ENCODE results near the gene SRSF2. TPM values are rescaled to one million over a fixed set of nuclear protein-coding genes. Genes with fewer than 3 reads are reported as not detected.
"Not testable (repeated sequence)": the region's sequence is repeated elsewhere in the genome, so short reads cannot be mapped to it uniquely, and the experiment has no call there.

The SRSF2 gene
- total RNA-seq, 2 donors from 2014 or later = 254 to 438 TPM

DNA sequence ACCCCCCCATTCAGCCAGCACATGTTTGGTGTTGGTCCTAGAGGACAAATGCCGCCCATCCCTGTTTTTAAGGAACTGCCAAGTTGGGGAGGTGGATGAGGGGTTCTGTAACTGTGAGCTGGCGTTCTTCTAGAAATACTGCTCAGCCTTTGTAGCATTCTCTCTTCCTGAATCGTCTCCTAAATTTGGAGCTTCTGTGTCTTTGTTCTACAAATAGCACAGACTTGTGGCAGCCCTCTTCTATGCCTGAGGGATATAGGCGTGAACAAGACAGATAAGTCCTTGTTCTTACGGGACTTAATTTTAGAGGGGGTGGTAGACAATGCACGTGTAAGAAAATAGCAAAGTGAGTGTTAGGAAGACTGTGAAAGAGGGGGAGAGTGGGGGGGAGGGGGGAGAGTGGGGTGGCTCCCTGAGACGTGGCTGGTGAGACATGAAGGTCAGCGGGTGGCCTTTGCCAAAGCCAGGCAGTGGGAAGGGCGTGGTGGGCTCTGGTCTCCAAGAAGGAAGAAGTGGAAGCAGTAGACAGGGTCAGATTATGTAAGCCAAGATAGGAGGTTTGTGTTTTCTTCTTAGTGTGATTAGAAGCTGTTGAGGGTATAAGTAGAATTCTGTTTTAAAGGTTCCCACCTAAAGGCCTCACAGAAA, 10.7 kb upstream of the SRSF2 start:
- Mint-ChIP-seq H3K4me1 (peaks cover 18% of the 10 kb centered on the region), H3K27me3 (no peaks in the 10 kb centered on the region), H3K4me3 (no peak overlapping the region), H3K9me3 (no peaks in the 10 kb centered on the region), H3K36me3 (ENCODE audit: low read depth) (peaks cover 69% of the 10 kb centered on the region), H3K27ac (no peak overlapping the region)
- ATAC-seq (replicated peaks) = no peak

DNA sequence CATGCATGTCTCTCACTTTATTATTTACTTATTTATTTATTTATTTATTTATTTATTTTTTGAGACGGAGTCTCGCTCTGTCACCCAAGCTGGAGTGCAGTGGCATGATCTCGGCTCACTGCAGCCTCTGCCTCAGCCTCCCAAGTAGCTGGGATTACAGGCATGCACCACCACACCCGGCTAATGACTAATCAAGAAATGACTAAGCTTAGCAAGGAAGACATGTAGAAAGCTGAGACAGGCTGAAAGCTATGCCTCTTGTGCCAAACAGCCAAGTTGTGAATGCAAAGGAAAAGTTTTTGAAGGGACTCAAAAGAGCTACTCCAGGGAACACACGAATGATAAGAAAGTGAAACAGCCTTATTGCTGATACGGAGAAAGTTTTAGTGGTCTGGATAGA, 8.7 kb upstream of the SRSF2 start:
- Mint-ChIP-seq H3K4me1 (peaks cover 11% of the 10 kb centered on the region), H3K27ac (peak overlapping the region; percentile 82), H3K36me3 (ENCODE audit: low read depth) (peaks cover 81% of the 10 kb centered on the region), H3K4me3 (peak overlapping the region; percentile 39)
- H3K9me3 Mint-ChIP-seq, H3K27me3 Mint-ChIP-seq: not testable (repeated sequence)
- ATAC-seq (replicated peaks) = peak; percentile 88

DNA sequence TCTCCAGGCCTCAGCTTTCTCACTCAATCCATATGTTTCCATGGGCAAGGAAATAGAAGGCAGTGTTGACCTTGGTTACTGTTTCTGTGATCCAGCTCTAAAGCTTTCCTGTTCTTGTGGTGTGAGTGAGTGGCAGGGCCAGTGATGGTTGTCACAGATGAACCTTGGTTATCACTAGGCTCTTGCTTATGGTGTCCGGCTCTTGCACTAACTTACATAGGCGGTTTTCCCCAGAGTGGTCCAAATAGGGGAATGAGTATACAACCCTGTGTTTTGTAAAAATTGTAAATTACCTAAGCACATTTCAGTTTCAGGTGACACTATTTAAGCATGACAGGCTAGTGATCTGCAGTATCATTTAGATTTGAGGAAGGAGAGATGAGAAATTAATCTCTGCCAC, 7.6 kb upstream of the SRSF2 start:
- Mint-ChIP-seq H3K27ac (no peak overlapping the region), H3K27me3 (no peaks in the 10 kb centered on the region), H3K9me3 (no peaks in the 10 kb centered on the region), H3K4me3 (no peak overlapping the region), H3K36me3 (ENCODE audit: low read depth) (peaks cover 82% of the 10 kb centered on the region), H3K4me1 (peaks cover 11% of the 10 kb centered on the region)
- peak; percentile 68 for ATAC-seq (replicated peaks)

DNA sequence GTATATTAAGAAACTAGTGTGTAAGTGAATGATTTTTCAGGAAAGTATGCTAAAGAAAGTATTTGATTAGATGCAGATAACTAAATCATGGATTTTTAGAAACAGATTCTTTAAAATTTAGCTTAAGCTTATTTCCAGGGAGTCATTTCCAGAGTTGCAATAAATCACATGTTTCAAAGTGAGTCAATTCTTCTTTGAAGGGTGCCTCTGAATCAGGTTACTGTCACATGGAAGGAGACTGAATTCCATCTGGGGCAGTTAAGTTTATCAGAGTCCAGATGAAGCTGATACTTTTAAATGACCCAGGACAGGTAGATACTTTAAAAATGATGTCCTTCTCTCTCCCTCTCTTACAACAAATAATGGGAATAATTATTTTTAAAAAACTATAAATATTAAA, 5.8 kb upstream of the SRSF2 start:
- no peak overlapping the region for H3K4me3 Mint-ChIP-seq
- H3K36me3 Mint-ChIP-seq (ENCODE audit: low read depth) = peaks cover 76% of the 10 kb centered on the region
- no peaks in the 10 kb centered on the region for H3K9me3 Mint-ChIP-seq
- H3K4me1 Mint-ChIP-seq = peaks cover 21% of the 10 kb centered on the region
- H3K27me3 Mint-ChIP-seq = no peaks in the 10 kb centered on the region
- H3K27ac Mint-ChIP-seq = no peak overlapping the region
- peak; percentile 57 for ATAC-seq (replicated peaks)

DNA sequence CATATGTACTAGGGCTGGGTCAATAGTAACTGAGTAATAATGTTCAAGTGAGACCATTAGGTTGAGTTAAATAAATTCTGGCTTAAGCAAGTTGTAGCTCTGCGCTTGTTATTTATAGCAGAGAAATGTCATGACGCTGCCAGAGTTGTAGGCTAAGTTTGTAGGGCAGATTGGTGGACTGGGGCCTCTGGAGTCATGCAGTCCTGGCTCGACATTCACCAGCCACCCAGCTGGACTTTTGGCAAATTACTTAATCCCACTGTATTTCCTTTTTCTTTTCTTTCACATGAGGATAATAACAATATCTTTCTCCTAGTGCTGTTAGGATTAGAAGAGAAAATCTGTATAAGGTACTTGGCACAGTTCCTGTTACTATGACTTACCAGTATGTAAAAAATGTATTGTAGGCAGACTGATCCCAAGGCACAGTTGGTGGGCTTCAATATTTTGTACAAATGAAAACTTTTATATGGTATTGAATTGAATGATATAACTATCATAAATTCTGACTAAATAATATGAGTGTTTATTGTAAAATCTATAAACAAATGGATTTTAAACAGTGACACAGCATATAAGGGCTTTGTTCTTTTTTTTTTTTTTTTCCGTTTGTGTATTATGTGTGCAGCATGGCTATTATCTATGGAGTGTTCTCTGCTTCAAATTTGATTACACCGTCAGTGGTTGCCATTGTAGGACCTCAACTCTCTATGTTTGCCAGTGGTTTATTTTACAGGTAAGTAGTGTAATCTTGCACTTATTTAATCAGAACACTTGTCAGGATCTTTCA, 3.4 kb upstream of the SRSF2 start:
- H3K27ac Mint-ChIP-seq = no peak overlapping the region
- peaks cover 15% of the 10 kb centered on the region for H3K4me1 Mint-ChIP-seq

DNA sequence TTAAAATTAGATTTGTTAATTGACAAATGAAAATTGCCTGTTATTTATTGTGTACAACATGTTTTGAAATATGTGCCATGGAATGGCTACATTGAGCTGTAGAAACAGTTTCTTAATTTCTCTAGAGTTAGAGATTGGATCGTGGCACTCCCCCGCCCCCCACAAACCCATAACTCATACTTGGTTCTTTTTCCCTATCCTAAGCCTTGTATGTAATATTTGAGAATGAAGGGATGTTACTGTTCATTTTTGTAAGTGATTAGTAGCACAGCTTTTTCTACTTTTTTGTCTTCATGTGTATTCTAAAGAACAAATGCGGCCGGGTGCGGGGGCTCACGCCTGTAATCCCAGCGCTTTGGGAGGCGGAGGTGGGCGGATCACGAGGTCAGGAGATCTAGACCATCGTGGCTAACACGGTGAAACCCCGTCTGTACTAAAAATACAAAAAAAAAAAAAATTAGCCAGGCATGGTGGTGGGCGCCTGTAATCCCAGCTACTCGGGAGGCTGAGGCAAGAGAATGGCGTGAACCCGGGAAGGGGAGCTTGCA, 2.5 kb upstream of the SRSF2 start:
- peak overlapping the region; percentile 98 for H3K4me3 Mint-ChIP-seq
- peaks cover 76% of the 10 kb centered on the region for H3K36me3 Mint-ChIP-seq (ENCODE audit: low read depth)
- not testable (repeated sequence) for H3K9me3 Mint-ChIP-seq; H3K4me1 Mint-ChIP-seq; H3K27ac Mint-ChIP-seq; H3K27me3 Mint-ChIP-seq; ATAC-seq (replicated peaks)

More for the DNA sequence above, 3.4 kb upstream of the SRSF2 start:
- Mint-ChIP-seq H3K27me3 (no peaks in the 10 kb centered on the region), H3K9me3 (no peaks in the 10 kb centered on the region), H3K36me3 (ENCODE audit: low read depth) (peaks cover 76% of the 10 kb centered on the region), H3K4me3 (no peak overlapping the region)
- no peak for ATAC-seq (replicated peaks)

DNA sequence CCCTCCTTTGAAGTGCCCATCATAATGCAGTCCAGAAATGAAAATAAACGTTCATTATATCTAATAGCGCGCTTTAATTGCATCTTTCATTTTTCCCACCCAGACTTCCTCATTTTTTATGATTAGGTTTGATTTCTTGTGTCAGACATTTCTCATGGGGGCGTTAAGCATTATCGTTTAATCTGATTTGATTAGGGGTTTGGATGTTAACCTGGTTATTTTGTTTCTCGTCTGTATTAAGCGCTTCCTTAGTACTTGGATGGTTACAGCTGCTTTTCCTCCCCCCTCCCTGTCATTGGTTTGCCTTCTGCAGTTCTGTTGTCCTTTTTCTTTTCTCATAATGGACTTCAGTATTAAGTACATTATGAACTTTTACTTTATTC, 1.3 kb upstream of the SRSF2 start:
- Mint-ChIP-seq H3K36me3 (ENCODE audit: low read depth) (peaks cover 76% of the 10 kb centered on the region), H3K4me1 (peaks cover 20% of the 10 kb centered on the region), H3K4me3 (peak overlapping the region; percentile 98), H3K27me3 (no peaks in the 10 kb centered on the region), H3K27ac (peak overlapping the region; percentile 95), H3K9me3 (no peaks in the 10 kb centered on the region)
- no peak for ATAC-seq (replicated peaks)

DNA sequence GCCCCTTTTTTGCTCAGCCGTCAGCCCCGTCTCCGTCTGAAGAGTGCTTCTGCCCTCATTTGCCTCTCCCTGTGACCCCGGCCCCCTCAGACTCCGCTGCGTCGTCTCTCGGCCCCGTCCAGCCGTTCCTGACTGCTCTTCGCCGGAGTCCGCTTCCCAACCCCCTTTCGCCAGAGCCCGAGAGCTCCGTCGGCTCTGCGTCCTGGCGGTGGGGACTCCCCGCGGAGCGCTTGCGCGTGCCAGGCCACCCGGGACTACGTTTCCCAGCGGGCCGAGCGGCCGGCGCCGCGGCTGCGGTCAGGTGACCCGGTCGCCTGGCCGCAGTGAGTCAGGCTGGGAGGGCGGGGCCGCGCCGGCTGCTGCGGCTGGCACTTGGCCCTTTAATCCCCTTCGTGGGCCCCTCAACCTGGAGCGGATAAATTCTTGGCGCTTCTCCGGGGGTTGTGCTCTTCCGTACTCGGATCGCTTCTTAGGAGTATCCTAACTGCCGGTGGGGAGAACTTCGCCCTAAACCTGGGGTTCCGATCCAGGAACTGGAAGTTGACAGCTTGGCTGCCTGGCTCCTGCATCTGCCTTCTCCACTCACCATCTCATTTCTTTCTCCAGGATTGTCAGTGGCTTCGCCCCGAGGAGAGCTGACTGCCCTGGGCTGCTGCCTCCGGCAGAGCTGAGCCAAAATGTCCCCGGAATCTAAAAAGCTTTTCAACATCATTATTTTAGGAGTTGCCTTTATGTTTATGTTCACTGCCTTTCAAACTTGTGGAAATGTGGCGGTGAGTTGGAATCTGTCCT, 741 bp upstream of the SRSF2 start, which contains the start of gene MFSD11:
Gene MFSD11, plus strand, starts transcription at position 444 of the 792 bp plus-strand sequence. Its CDS starts 234 bp downstream, at position 678.
- H3K36me3 Mint-ChIP-seq (ENCODE audit: low read depth) = peaks cover 76% of the 10 kb centered on the region
- peak; percentile 79 for ATAC-seq (replicated peaks)
- H3K4me3 Mint-ChIP-seq = peak within 1 kb of the TSS; percentile 98
- peaks cover 26% of the 10 kb centered on the region for H3K4me1 Mint-ChIP-seq
- H3K27me3 Mint-ChIP-seq = no peaks in the 10 kb centered on the region
- H3K27ac Mint-ChIP-seq = peak within 1 kb of the TSS; percentile 95
- H3K9me3 Mint-ChIP-seq = no peaks in the 10 kb centered on the region

DNA sequence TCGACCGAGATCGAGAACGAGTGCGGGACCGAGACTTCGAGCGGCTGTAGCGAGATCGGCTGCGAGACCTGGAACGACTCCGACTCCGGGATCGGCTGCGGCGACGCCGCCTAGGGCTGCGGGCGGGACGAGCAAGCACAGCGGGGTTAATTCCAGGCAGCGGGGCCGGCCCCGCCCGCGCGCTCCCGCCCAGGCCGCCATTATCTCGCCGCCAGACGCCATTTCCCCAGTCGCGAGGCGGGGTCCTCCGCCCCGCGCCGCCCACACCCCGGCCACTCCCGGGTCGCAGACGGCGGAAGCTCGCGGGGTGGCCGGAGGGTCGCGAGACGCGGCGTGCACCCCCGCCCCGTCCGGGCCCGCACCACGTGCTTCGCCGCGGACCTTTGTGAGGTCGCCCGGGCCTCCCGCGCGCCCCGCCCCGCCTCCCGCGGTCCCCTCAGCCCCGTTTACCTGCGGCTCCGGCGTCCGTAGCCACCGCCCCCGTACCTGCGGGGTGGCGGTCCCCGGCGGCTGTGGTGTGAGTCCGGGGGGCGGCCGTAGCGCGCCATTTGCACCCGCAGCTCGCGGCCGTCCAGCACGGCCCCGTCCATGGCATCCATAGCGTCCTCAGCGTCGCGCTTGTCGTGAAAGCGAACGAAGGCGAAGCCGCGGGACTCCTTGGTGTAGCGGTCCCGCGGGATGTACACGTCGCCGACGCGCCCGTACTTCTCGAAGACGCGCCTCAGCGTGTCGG, 616 bp downstream of the SRSF2 start:
- Mint-ChIP-seq H3K4me3 (peak overlapping the region; percentile 98), H3K36me3 (ENCODE audit: low read depth) (peaks cover 76% of the 10 kb centered on the region), H3K27ac (peak overlapping the region; percentile 95), H3K27me3 (no peaks in the 10 kb centered on the region), H3K9me3 (no peaks in the 10 kb centered on the region), H3K4me1 (peaks cover 27% of the 10 kb centered on the region)
- peak; percentile 13 for ATAC-seq (replicated peaks)

DNA sequence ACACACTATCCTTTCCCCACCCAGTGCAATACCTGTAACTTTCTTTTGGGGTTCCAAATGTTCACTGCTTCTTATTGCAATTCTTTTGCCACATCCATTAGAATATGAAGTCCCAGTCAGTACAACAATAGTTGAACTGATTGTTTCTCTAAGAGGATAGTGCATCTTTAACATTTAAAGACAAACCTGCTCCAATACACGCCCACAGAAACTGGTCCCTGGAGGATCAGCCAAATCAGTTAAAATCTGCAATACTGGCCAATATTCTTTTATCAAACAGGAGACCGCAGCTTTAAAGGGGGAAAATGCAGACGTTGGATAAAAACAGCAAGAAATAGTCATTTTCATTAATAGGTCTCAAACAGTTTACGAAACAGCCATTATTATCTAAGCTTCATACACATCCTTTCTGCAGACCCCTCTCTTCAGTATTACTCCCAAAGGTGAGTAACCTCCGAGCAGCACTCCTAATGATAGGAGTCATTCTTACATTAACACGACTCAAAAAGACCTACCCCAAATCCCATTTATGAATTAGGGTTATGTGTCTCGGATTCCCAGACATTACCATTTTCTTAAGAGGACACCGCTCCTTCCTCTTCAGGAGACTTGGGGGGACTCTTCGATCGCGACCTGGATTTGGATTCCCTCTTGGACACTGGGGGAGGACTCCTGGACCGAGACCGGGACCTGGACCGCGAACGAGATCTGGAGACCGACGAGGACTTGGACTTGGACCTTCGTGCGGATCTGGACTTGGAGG, 1.4 kb downstream of the SRSF2 start:
- H3K36me3 Mint-ChIP-seq (ENCODE audit: low read depth) = peaks cover 76% of the 10 kb centered on the region
- H3K4me1 Mint-ChIP-seq = peaks cover 27% of the 10 kb centered on the region

DNA sequence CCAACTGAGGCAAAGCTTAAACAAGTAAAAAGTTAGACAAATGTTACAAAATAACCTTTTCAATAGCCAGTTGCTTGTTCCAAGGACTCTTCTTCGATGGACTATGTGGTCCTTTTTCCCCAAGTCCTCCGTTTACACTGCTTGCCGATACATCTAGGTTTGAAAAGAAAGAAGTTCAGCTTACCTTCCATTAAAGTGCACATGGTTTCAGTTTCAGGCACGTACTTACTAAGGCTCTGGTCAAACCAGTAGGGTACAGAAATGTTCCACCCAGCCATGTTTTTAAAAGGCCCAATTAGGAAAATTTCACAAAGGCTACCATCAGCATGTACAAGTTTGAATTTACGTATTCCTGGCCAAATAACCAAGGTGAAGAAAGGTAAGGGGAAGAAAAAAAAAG, 2.1 kb downstream of the SRSF2 start:
- H3K9me3 Mint-ChIP-seq = no peaks in the 10 kb centered on the region
- H3K4me3 Mint-ChIP-seq = peak overlapping the region; percentile 89
- no peak for ATAC-seq (replicated peaks)
- peak overlapping the region; percentile 83 for H3K27ac Mint-ChIP-seq
- H3K36me3 Mint-ChIP-seq (ENCODE audit: low read depth) = peaks cover 82% of the 10 kb centered on the region
- H3K27me3 Mint-ChIP-seq = no peaks in the 10 kb centered on the region
- peaks cover 27% of the 10 kb centered on the region for H3K4me1 Mint-ChIP-seq

More for the DNA sequence above, 1.4 kb downstream of the SRSF2 start:
- H3K4me3 Mint-ChIP-seq = peak overlapping the region; percentile 89
- no peaks in the 10 kb centered on the region for H3K27me3 Mint-ChIP-seq
- peak overlapping the region; percentile 83 for H3K27ac Mint-ChIP-seq
- no peak for ATAC-seq (replicated peaks)
- H3K9me3 Mint-ChIP-seq = no peaks in the 10 kb centered on the region

DNA sequence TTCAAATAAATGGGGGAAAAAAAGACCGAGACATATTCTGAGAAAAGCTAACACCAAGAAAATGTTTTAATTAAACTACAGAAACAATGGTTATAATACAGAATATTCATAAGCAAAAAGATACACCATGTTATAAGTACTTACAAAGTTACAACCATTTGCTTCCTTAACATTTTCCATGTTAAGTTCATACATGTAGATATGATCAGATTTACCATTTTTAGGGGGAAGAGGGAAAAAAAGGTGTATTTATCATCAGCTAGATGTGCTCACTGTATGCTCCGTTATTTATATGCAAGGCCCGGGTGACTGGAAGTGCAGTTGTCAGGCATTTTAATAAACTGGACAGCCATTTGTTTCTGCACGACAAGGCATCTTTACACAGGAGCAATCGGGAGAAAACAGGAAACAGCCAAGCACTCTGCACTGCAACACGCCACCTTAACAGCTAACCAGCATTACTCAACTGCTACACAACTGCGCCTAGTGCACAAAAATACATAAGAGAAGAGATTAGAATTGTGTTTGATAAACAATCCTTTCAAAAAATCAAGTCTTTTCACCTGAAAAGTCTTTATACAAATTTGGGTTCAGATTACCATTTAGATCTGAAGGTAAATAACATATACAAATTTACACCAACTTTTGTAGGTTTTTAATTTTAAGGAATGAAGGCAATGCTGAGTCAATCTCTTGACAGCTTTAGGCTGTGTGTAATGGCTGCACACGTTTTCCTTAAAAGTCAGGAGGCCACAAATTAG, 2.9 kb downstream of the SRSF2 start:
- H3K4me1 Mint-ChIP-seq = peaks cover 30% of the 10 kb centered on the region
- ATAC-seq (replicated peaks) = no peak
- H3K4me3 Mint-ChIP-seq = peak overlapping the region; percentile 89
- H3K36me3 Mint-ChIP-seq (ENCODE audit: low read depth) = peaks cover 90% of the 10 kb centered on the region
- H3K27me3 Mint-ChIP-seq = no peaks in the 10 kb centered on the region
- no peaks in the 10 kb centered on the region for H3K9me3 Mint-ChIP-seq
- peak overlapping the region; percentile 83 for H3K27ac Mint-ChIP-seq

DNA sequence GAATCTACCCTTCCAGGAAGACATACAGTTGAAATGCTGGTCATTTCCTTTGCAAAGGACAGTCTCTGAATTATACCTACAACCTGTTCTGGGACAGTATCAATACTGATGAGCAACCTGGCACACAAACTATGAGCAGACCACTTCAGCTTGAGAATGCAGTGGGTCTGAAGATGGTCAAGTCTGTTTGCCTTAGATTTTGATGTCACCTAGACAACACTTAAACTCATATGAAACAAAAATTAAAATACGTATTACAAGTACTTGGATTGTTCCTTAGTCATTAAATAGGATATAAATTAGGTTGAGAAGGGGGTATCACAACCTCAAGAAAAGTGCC, 3.5 kb downstream of the SRSF2 start:
- Mint-ChIP-seq H3K4me3 (peak overlapping the region; percentile 89), H3K27me3 (no peaks in the 10 kb centered on the region), H3K4me1 (peaks cover 26% of the 10 kb centered on the region), H3K27ac (peak overlapping the region; percentile 83), H3K9me3 (no peaks in the 10 kb centered on the region), H3K36me3 (ENCODE audit: low read depth) (peaks cover 97% of the 10 kb centered on the region)
- no peak for ATAC-seq (replicated peaks)

All from activated T-helper 17 cell treated with anti-CD3 and anti-CD28 coated beads, Interleukin-2, amount 50 U/mL, for 72 hours (primary cell).